OCI-LY3 (cell line): Measurements from ENCODE around the gene COG5.

Source experiments
- EZH2phosphoT487 ChIP-seq: fragments of 200-600 bp; shearing (Covaris generic); IDR thresholded peaks from 2 replicates; pipeline ENCODE4 v1.6.1; 2018; ENCODE audit warnings: antibody characterized with exemption, mixed run types, low read depth
- TF ChIP-seq, protein P1 (sequence below): fragments of 200-600, 300-600 bp; sonication (generic); IDR thresholded peaks from 2 replicates; pipeline ENCODE4 v1.5.1; 2014; ENCODE audit warnings: antibody characterized with exemption, low read length, low read depth

GRCh38 chr7:107154826-107155225, 408.9 kb downstream of the COG5 start:
- TF ChIP-seq, protein P1, sequence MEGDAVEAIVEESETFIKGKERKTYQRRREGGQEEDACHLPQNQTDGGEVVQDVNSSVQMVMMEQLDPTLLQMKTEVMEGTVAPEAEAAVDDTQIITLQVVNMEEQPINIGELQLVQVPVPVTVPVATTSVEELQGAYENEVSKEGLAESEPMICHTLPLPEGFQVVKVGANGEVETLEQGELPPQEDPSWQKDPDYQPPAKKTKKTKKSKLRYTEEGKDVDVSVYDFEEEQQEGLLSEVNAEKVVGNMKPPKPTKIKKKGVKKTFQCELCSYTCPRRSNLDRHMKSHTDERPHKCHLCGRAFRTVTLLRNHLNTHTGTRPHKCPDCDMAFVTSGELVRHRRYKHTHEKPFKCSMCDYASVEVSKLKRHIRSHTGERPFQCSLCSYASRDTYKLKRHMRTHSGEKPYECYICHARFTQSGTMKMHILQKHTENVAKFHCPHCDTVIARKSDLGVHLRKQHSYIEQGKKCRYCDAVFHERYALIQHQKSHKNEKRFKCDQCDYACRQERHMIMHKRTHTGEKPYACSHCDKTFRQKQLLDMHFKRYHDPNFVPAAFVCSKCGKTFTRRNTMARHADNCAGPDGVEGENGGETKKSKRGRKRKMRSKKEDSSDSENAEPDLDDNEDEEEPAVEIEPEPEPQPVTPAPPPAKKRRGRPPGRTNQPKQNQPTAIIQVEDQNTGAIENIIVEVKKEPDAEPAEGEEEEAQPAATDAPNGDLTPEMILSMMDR: no peak
- no peak for TF ChIP-seq EZH2phosphoT487
